Bronchial epithelial cell (primary cell): ENCODE results near the gene FOXF2. TPM values are rescaled to one million over a fixed set of nuclear protein-coding genes. Genes with fewer than 3 reads are reported as not detected.

ENCODE experiments used
- DNase-seq: peaks from one replicate; pipeline ENCODE4 v3.0.0-alpha.2; 2010; ENCODE audit warnings: low read depth
- FAIRE-seq: peaks from 2 replicates; lab custom pipeline; 2011; peaks lifted over from hg19 to GRCh38; lab: Jason Lieb, UNC
- H3K27me3 ChIP-seq: 2 replicates; pipeline ENCODE4 v1.5.1; 2011; ENCODE audit warnings: low read length; ENCODE audit not compliant: control insufficient read depth, insufficient read depth
- H3K36me3 ChIP-seq: 2 replicates; pipeline ENCODE4 v1.5.1; 2011; ENCODE audit warnings: low read length; ENCODE audit not compliant: control insufficient read depth, insufficient read depth
- H3K4me3 ChIP-seq: 2 replicates; pipeline ENCODE4 v1.5.1; 2011; ENCODE audit warnings: mild to moderate bottlenecking, low read depth, low read length, control low read depth
- total RNA-seq: library from RNA; depleted of rRNA; stranded (reverse); fragments of >200 nt; gene quantifications from 2 replicates; pipeline ENCODE4 v1.2.1, GENCODE V29; 2014
- TF ChIP-seq, protein P1 (sequence below): IDR thresholded peaks from 2 replicates; pipeline ENCODE4 v1.5.1; 2011; ENCODE audit warnings: mild to moderate bottlenecking, moderate library complexity, low read length, control low read depth, inconsistent platforms; ENCODE audit not compliant: insufficient read depth, severe bottlenecking

FOXF2 gene
- total RNA-seq, 1 donor from 2014 or later: not detected

DNA sequence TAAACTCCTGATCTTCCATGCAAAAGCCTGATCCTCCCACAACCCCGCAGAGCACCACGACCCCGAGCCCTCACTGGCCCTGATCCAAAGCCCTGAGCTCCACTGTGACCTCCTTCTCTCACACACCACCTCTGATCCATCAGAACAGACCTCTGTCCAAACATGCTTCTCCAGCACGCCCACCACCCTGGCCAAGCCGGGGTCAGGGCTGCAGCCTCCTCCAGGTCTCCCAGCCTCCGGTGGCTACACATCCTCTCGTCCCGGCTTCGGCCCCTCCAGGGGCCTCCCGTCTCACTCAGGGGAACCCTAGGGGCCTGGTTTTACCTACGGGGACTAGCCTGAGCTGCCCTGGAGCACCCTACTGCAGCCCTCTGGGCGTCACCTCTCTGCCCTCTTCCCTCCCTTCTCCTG is 49.1 kb downstream of the FOXF2 start:
- no peaks in the 10 kb centered on the region for H3K27me3 ChIP-seq
- DNase-seq: no peak
- no peaks in the 10 kb centered on the region for H3K36me3 ChIP-seq
- TF ChIP-seq, protein P1, sequence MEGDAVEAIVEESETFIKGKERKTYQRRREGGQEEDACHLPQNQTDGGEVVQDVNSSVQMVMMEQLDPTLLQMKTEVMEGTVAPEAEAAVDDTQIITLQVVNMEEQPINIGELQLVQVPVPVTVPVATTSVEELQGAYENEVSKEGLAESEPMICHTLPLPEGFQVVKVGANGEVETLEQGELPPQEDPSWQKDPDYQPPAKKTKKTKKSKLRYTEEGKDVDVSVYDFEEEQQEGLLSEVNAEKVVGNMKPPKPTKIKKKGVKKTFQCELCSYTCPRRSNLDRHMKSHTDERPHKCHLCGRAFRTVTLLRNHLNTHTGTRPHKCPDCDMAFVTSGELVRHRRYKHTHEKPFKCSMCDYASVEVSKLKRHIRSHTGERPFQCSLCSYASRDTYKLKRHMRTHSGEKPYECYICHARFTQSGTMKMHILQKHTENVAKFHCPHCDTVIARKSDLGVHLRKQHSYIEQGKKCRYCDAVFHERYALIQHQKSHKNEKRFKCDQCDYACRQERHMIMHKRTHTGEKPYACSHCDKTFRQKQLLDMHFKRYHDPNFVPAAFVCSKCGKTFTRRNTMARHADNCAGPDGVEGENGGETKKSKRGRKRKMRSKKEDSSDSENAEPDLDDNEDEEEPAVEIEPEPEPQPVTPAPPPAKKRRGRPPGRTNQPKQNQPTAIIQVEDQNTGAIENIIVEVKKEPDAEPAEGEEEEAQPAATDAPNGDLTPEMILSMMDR: no peak
- no peak overlapping the region for H3K4me3 ChIP-seq
- FAIRE-seq: no peak

DNA sequence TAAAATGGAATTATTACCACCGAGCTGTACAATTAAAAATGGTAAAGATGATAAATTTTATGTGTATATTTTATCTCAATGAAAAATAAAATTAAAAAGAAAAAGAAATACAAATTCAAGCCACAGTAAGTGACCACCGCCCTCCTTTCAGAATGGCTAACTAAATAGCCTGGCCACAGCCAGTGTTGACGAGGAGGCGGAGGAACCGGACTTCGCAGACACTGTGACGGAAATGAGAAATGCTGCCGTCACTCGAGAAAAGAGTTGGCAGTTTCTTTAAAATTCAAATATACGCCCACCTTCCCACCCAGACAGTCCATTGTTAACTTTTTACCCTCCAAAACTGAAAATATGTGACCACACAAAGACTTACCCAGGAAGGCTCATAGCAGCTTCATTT is 50.0 kb downstream of the FOXF2 start:
- no peak for DNase-seq
- TF ChIP-seq, protein P1: no peak
- no peaks in the 10 kb centered on the region for H3K27me3 ChIP-seq
- no peak overlapping the region for H3K4me3 ChIP-seq
- FAIRE-seq: no peak
- H3K36me3 ChIP-seq: no peaks in the 10 kb centered on the region

DNA sequence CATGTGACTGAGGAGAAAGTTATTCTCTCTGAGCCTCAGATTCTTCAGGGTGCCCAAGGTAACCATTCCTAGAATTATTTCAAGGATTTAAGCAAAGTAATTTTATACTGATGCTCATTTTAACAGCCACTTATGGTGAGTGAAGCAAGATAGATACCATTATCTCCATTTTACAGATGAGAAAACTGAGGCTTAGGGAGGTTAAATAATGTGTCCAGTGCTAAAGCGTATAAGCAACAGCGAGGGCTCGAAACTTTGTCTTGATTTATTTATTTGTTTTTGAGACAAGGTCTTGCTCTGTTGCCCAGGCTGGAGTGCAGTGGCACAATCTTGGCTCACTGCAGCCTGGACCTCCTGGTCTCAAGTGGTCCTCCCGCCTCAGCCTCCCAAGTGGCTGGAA is 53.6 kb downstream of the FOXF2 start:
- Histone ChIP-seq H3K36me3 (no peaks in the 10 kb centered on the region), H3K4me3 (no peak overlapping the region), H3K27me3 (no peaks in the 10 kb centered on the region)
- no peak for DNase-seq
- TF ChIP-seq, protein P1: no peak
- no peak for FAIRE-seq

Other genes with a start within 250 kb of the FOXF2 start
- gene FOXQ1, start 77.5 kb upstream of the FOXF2 start, total RNA-seq: 3.1 and 3.4 TPM in 2 replicates
- gene FOXC1, start 220.3 kb downstream of the FOXF2 start, total RNA-seq: 3.5 and 3.7 TPM in 2 replicates